Measurements from ENCODE around the gene FLT1. TPM values are rescaled to one million over a fixed set of nuclear protein-coding genes. Genes with fewer than 3 reads are reported as not detected.

FLT1 gene
- total RNA-seq, 2 donors from 2014 or later = 3.2 to 10.3 TPM

DNA sequence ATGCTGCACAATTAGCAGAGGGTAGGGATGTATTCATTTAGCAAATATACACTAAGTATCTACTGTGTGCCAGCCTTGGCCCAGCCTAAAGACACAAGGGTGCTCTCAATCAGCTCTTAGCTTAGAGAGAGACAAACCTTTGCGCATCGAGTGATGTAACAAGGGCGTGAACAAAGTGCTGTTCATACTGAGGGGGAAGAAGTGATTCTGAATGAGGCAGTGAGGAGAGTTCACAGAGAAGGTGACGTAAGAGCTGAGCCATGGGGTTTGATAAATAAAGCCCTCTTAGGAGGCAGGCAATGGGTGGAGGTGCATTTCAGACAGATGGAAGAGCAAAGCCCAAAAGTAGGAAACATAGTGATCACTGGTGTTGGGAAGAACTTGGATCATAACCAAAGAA is 68.5 kb downstream of the FLT1 start:
- no peak overlapping the region for H3K4me3 Mint-ChIP-seq
- H3K4me1 Mint-ChIP-seq = peaks cover 30% of the 10 kb centered on the region
- Histone ChIP-seq H3K27me3 (ENCODE audit: control insufficient read depth, insufficient read depth, low read length, poor library complexity, severe bottlenecking) (no peaks in the 10 kb centered on the region), H3K9me3 (ENCODE audit: control insufficient read depth, low read length) (no peaks in the 10 kb centered on the region), H3K27ac (ENCODE audit: low read depth, low read length) (no peak overlapping the region), H3K4me3 (ENCODE audit: low read length) (no peak overlapping the region), H3K4me1 (ENCODE audit: control insufficient read depth, insufficient read depth, low read length) (no peaks in the 10 kb centered on the region), H3K36me3 (ENCODE audit: control insufficient read depth, insufficient read depth, low read length) (no peaks in the 10 kb centered on the region), H3K9ac (ENCODE audit: extremely low read depth, low read length, poor library complexity, severe bottlenecking) (no peak overlapping the region)
- TF ChIP-seq, protein P1, sequence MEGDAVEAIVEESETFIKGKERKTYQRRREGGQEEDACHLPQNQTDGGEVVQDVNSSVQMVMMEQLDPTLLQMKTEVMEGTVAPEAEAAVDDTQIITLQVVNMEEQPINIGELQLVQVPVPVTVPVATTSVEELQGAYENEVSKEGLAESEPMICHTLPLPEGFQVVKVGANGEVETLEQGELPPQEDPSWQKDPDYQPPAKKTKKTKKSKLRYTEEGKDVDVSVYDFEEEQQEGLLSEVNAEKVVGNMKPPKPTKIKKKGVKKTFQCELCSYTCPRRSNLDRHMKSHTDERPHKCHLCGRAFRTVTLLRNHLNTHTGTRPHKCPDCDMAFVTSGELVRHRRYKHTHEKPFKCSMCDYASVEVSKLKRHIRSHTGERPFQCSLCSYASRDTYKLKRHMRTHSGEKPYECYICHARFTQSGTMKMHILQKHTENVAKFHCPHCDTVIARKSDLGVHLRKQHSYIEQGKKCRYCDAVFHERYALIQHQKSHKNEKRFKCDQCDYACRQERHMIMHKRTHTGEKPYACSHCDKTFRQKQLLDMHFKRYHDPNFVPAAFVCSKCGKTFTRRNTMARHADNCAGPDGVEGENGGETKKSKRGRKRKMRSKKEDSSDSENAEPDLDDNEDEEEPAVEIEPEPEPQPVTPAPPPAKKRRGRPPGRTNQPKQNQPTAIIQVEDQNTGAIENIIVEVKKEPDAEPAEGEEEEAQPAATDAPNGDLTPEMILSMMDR (conservative IDR thresholded peaks at IDR 0.05) = no peak
- WGBS, 2 experiments (ENCODE audit: insufficient coverage in 1 of 2, insufficient read length in 1 of 2) = 96 to 97% methylated on average over 4 of the region's 4 CpGs
- H3K27ac Mint-ChIP-seq = no peak overlapping the region
- H3K36me3 Mint-ChIP-seq (ENCODE audit: low read depth) = peaks cover 9% of the 10 kb centered on the region
- no peak for DNase-seq
- no peaks in the 10 kb centered on the region for H3K9me3 Mint-ChIP-seq
- H3K27me3 Mint-ChIP-seq (ENCODE audit: insufficient read depth) = no peaks in the 10 kb centered on the region

DNA sequence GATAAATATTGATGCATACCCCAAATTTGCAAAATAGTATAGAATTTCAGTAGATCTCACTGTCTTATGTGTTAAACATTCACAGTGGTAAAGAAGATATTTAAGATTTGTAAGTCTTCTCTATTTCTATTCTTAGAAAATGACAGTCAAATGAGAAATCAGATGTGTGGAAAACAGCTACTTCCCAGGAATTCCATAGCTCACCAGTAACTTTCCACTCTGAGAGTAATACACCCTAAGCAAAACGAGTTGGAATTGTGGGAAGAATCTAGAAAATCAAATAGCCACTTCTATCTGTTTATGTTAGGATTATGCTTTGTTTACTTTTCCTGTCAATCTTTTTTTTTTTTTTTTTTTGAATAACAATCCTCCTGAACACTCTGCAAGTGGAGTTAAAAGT is 69.1 kb downstream of the FLT1 start:
- DNase-seq = no peak
- Mint-ChIP-seq H3K27me3 (ENCODE audit: insufficient read depth) (no peaks in the 10 kb centered on the region), H3K27ac (no peak overlapping the region), H3K36me3 (ENCODE audit: low read depth) (peaks cover 9% of the 10 kb centered on the region), H3K4me1 (peaks cover 32% of the 10 kb centered on the region), H3K9me3 (no peaks in the 10 kb centered on the region), H3K4me3 (no peak overlapping the region)
- Histone ChIP-seq H3K27ac (ENCODE audit: low read depth, low read length) (no peak overlapping the region), H3K27me3 (ENCODE audit: control insufficient read depth, insufficient read depth, low read length, poor library complexity, severe bottlenecking) (no peaks in the 10 kb centered on the region), H3K9ac (ENCODE audit: extremely low read depth, low read length, poor library complexity, severe bottlenecking) (no peak overlapping the region), H3K4me1 (ENCODE audit: control insufficient read depth, insufficient read depth, low read length) (no peaks in the 10 kb centered on the region), H3K36me3 (ENCODE audit: control insufficient read depth, insufficient read depth, low read length) (no peaks in the 10 kb centered on the region), H3K9me3 (ENCODE audit: control insufficient read depth, low read length) (no peaks in the 10 kb centered on the region), H3K4me3 (ENCODE audit: low read length) (no peak overlapping the region)
- TF ChIP-seq, protein P1 (conservative IDR thresholded peaks at IDR 0.05) = no peak
- WGBS, 2 experiments (ENCODE audit: insufficient coverage in 1 of 2, insufficient read length in 1 of 2) = no CpG with 5 or more reads among the region's 1 CpG

DNA sequence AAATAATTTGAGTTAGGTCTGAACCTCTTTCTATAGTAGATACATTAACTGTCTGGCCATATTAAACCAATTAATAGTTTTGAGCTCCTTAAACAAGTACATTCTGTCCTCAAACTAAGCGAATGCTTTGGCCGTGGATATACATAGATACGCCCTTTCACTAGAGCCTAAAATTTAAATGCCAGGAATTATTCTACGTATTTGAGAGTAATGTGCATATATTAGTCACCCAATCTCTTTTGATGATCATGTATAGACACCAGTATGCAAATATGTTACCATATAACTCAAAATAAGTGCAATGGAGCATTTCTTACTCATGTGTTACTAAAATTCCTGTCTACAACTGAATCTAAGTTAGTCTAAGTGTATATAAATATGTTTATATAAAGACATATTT is 70.4 kb downstream of the FLT1 start:
- H3K27me3 Mint-ChIP-seq (ENCODE audit: insufficient read depth) = no peaks in the 10 kb centered on the region
- Histone ChIP-seq H3K9ac (ENCODE audit: extremely low read depth, low read length, poor library complexity, severe bottlenecking) (no peak overlapping the region), H3K27me3 (ENCODE audit: control insufficient read depth, insufficient read depth, low read length, poor library complexity, severe bottlenecking) (no peaks in the 10 kb centered on the region), H3K27ac (ENCODE audit: low read depth, low read length) (no peak overlapping the region), H3K4me1 (ENCODE audit: control insufficient read depth, insufficient read depth, low read length) (no peaks in the 10 kb centered on the region), H3K9me3 (ENCODE audit: control insufficient read depth, low read length) (no peaks in the 10 kb centered on the region), H3K36me3 (ENCODE audit: control insufficient read depth, insufficient read depth, low read length) (no peaks in the 10 kb centered on the region), H3K4me3 (ENCODE audit: low read length) (no peak overlapping the region)
- no peaks in the 10 kb centered on the region for H3K9me3 Mint-ChIP-seq
- no peak for DNase-seq
- H3K36me3 Mint-ChIP-seq (ENCODE audit: low read depth) = peaks cover 9% of the 10 kb centered on the region
- peaks cover 26% of the 10 kb centered on the region for H3K4me1 Mint-ChIP-seq
- no peak overlapping the region for H3K4me3 Mint-ChIP-seq
- TF ChIP-seq, protein P1 (conservative IDR thresholded peaks at IDR 0.05) = no peak
- 95% methylated on average over 2 to 4 of the region's 4 CpGs for WGBS, 2 experiments (ENCODE audit: insufficient coverage in 1 of 2, insufficient read length in 1 of 2)
- no peak overlapping the region for H3K27ac Mint-ChIP-seq
